ENCODE measurements around the gene WDR64.
"Not testable (repeated sequence)": the region's sequence is repeated elsewhere in the genome, so short reads cannot be mapped to it uniquely, and the experiment has no call there.

The WDR64 gene

DNA sequence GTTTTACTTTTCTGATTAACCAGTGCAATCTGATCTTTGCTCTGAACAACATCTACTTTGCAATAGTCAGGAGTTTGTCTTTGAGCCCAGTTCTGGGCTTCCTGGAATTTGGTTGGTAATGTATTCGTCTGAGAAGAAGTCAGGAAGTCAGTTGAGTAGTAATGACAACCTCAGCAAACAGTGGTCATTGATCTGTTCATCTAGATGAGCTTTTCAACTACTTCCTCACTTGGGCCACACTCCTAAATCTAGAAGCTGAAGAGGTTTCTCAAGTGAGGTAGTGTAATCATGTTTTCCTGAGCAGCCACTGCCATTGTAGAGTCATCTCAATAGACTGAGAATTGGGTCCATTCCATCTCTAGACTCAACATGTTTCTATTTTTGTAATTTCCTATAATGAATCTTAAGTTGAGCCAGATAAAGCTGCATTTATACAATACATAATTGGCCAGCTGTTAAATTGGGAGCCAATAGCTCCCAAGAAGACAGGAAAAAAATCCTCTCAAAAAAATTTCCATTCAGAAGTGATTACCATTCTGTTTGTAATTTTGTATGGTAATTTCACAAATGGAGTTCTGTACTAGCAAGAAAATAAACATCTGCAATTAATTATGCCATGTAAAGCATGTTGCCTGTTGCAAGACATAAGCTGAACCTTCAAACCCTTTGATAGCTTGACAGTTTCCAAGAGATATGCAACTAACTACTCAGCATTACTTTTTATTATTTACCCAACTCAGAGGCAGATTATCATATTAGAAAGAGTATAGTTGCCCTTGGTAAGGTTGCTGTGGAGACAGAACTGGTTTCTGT, 49.6 kb downstream of the WDR64 start:
- DNase-seq (ENCODE audit: low spot score), result no peak
- TF ChIP-seq, protein P1, sequence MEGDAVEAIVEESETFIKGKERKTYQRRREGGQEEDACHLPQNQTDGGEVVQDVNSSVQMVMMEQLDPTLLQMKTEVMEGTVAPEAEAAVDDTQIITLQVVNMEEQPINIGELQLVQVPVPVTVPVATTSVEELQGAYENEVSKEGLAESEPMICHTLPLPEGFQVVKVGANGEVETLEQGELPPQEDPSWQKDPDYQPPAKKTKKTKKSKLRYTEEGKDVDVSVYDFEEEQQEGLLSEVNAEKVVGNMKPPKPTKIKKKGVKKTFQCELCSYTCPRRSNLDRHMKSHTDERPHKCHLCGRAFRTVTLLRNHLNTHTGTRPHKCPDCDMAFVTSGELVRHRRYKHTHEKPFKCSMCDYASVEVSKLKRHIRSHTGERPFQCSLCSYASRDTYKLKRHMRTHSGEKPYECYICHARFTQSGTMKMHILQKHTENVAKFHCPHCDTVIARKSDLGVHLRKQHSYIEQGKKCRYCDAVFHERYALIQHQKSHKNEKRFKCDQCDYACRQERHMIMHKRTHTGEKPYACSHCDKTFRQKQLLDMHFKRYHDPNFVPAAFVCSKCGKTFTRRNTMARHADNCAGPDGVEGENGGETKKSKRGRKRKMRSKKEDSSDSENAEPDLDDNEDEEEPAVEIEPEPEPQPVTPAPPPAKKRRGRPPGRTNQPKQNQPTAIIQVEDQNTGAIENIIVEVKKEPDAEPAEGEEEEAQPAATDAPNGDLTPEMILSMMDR (IDR thresholded peaks at IDR 0.05; ENCODE audit: extremely low read depth, missing control alignments), result no peak

GRCh38 chr1:241702442-241703373, 50.6 kb downstream of the WDR64 start:
- TF ChIP-seq, protein P1 (IDR thresholded peaks at IDR 0.05; ENCODE audit: extremely low read depth, missing control alignments), result no peak

DNA sequence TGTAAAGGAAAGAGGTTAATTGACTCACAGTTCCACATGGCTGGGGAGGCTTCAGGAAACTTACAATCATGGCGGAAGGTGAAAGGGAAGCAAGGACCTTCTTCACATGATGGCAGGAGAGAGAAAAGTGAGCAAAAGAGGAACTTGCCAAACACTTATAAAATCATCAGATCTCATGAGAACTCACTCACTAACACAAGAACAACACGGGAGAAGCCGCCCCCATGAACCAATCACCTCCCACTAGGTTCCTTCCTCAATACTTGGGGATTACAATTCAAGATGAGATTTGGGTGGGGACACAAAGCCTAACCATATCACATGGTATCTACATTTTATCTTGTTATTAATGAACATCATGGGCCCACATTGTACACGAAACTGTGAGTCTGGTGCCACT, 51.7 kb downstream of the WDR64 start:
- DNase-seq (ENCODE audit: low spot score), result not testable (repeated sequence)

More at GRCh38 chr1:241702442-241703373, 50.6 kb downstream of the WDR64 start:
- no peak for DNase-seq (ENCODE audit: low spot score)

GRCh38 chr1:241706257-241706656, 54.2 kb downstream of the WDR64 start:
- DNase-seq (ENCODE audit: low spot score), result no peak
- TF ChIP-seq, protein P1 (IDR thresholded peaks at IDR 0.05; ENCODE audit: extremely low read depth, missing control alignments), result no peak

DNA sequence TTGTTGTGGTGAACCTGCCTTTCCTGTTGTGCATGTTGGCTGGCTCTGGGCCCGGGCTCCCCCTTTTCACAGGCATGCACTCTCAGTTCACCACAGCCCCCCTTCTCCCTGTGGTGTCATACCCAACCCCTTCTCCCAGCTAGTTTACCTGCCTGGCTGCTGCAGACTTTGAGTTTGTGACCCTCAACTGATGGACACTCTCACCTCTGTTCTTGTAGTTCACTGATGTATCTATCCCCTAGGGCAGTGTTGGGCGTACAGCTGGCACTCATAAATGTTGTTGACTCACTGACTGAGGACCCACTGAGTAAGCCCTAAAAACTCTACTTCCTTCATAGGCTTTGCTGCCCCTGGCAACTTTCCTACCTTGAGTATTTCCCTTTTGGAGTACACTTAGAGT, 54.9 kb downstream of the WDR64 start:
- TF ChIP-seq, protein P1 (IDR thresholded peaks at IDR 0.05; ENCODE audit: extremely low read depth, missing control alignments), result no peak
- DNase-seq (ENCODE audit: low spot score), result no peak

- TF ChIP-seq, protein P1 (IDR thresholded peaks at IDR 0.05; ENCODE audit: extremely low read depth, missing control alignments), result no peak
- no peak for DNase-seq (ENCODE audit: low spot score)
Observed at GRCh38 chr1:241707442-241707841, 55.4 kb downstream of the WDR64 start.

DNA sequence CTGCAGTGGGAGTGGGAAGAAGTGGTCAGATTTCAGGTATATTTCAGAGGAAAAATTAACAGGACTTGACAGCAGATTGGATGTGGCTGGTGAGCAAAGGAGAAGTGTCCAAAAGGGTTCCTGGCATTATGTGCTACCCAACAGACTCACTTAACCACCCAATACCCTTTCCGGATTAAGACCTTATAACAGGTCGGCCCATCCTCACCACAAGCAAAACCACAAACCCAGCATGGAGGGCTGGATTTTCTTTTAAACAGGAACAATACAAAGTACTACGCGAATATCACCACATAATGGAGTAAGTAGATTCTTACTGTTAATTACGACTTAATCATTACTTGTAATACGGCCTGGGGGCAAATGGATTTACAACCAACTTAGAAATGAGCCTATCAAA, 59.2 kb downstream of the WDR64 start:
- TF ChIP-seq, protein P1 (IDR thresholded peaks at IDR 0.05; ENCODE audit: extremely low read depth, missing control alignments), result no peak
- no peak for DNase-seq (ENCODE audit: low spot score)

All from GM20000 (cell line).